ENCODE measurements around the gene HEPACAM.

GRCh38 chr11:124879493-124880289 is 56.2 kb downstream of the HEPACAM start:
- TF ChIP-seq CTCF (IDR thresholded peaks at IDR 0.05) (no peak), POLR2AphosphoS5 (IDR thresholded peaks at IDR 0.05) (no peak)
